ENCODE measurements around the gene DCLK1. TPM values are rescaled to one million over a fixed set of nuclear protein-coding genes. Genes with fewer than 3 reads are reported as not detected.

DCLK1 gene
- total and polyA plus RNA-seq, 10 donors = 2.0 to 22.1 (median 11.7) TPM

GRCh38 chr13:36132376-36132775, 1.2 kb upstream of the DCLK1 start:
- DNase-seq = no peak
- Histone ChIP-seq H3K4me3 (no peak overlapping the region), H3K27me3 (replicated peaks in 1 of 7) (peaks cover 0 to 34% (median 0%) of the 10 kb centered on the region in 7 donors), H3K9me3 (no peaks in the 10 kb centered on the region), H3K4me1 (peaks cover 0 to 12% (median 0%) of the 10 kb centered on the region in 6 donors), H3K27ac (no peak overlapping the region), H3K36me3 (no peaks in the 10 kb centered on the region)
- TF ChIP-seq POLR2AphosphoS5 (IDR thresholded peaks at IDR 0.05) = no peak
- no peak for TF ChIP-seq CTCF (IDR thresholded peaks at IDR 0.05 in 8 of 11, conservative IDR thresholded peaks at IDR 0.05 in 3 of 11)
- no peak for TF ChIP-seq POLR2A (IDR thresholded peaks at IDR 0.05)
- intact Hi-C loops (cut with DNase I; ENCODE audit: low total_unique reads) = no loop called here
- WGBS, 5 donors = 90 to 96% (median 96%) methylated on average over 1 of the region's 1 CpG

DNA sequence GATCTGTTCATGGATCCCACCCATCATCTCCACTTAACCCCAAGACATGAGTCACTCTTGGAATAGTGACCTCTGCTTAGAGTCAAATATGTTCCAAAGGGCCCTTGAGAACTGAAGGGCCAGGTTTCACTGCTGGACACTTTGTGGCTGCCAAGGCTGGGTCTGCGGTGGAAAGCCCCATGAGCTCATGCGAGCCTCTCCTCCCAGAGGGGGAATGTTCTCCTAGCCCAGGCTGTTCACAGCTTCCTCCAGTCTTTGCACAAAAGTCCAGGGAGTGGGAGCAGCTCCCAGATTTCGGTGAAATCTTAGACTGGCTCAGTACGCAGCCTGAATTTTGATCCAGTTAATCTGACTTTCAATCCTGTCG, 732 bp upstream of the DCLK1 start:
- H3K9me3 ChIP-seq = no peaks in the 10 kb centered on the region
- peaks cover 0 to 34% (median 0%) of the 10 kb centered on the region in 7 donors for H3K27me3 ChIP-seq (replicated peaks in 1 of 7)
- intact Hi-C loops (cut with DNase I; ENCODE audit: low total_unique reads) = no loop called here
- TF ChIP-seq POLR2AphosphoS5 (IDR thresholded peaks at IDR 0.05) (peak in 1 of 3 donors; percentile 24), CTCF (IDR thresholded peaks at IDR 0.05 in 8 of 11, conservative IDR thresholded peaks at IDR 0.05 in 3 of 11) (no peak)
- H3K4me1 ChIP-seq = peaks cover 0 to 12% (median 0%) of the 10 kb centered on the region in 6 donors
- H3K36me3 ChIP-seq = no peaks in the 10 kb centered on the region
- WGBS, 5 donors = 70 to 82% (median 77%) methylated on average over 5 of the region's 5 CpGs
- DNase-seq = no peak
- peak overlapping the region in 1 of 8 donors; percentile 54 for H3K27ac ChIP-seq
- peak overlapping the region in 2 of 8 donors; percentile 56 to 71 for H3K4me3 ChIP-seq

DNA sequence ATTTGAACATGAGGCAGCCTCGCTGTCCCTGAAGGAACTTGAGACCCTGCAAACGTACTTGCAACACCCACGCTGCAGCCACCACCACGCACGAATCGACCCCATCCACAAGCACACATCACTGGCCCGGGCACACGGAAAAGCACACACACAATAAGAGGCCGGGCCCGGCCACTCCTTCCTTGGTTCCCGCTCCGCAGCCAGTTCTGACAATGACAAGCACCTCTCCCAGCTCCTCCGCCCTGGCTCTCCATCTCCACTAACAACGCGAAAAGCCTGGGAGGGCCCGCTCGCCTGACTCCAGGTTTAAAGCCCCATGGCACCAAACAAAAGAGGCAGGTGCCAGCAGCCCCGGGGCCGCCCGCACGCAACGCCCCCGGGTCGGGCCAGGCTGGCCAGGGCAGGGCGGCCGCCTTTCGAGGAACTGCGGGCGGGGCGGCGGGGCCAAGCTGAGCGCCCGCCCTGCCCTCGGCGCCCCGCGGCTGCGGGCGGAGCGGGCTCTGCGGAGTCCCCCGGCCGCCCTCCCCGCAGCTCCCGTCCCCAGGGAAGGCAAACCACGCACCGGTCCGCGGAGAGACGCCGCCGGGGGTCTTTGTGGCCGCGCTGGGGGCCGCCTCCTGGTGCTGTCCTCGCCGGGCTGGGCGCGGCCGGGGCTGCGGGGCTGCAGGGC, 495 bp downstream of the DCLK1 start:
- no peak for DNase-seq
- peaks cover 0 to 34% (median 0%) of the 10 kb centered on the region in 7 donors for H3K27me3 ChIP-seq (replicated peaks in 1 of 7)
- peak overlapping the region; percentile 12 to 71 (median 38) for H3K4me3 ChIP-seq
- H3K36me3 ChIP-seq = no peaks in the 10 kb centered on the region
- H3K27ac ChIP-seq = peak overlapping the region in 5 of 8 donors; percentile 36 to 54 (median 41)
- H3K9me3 ChIP-seq = no peaks in the 10 kb centered on the region
- peaks cover 0 to 12% (median 0%) of the 10 kb centered on the region in 6 donors for H3K4me1 ChIP-seq
- intact Hi-C loops (cut with DNase I; ENCODE audit: low total_unique reads) = no loop called here
- WGBS, 5 donors = 0 to 2% (median 2%) methylated on average over 8 to 61 of the region's 61 CpGs
- TF ChIP-seq POLR2AphosphoS5 (IDR thresholded peaks at IDR 0.05) = peak in 1 of 3 donors; percentile 13
- TF ChIP-seq POLR2A (IDR thresholded peaks at IDR 0.05) = no peak

- no peak for DNase-seq
- intact Hi-C loops (cut with DNase I; ENCODE audit: low total_unique reads) = no loop called here
- no peaks in the 10 kb centered on the region for H3K9me3 ChIP-seq
- no peaks in the 10 kb centered on the region for H3K36me3 ChIP-seq
- 17 to 22% (median 20%) methylated on average over 13 of the region's 13 CpGs for WGBS, 5 donors
- H3K27ac ChIP-seq = no peak overlapping the region
- peak overlapping the region in 7 of 8 donors; percentile 24 to 71 (median 40) for H3K4me3 ChIP-seq
- H3K4me1 ChIP-seq = peaks cover 0 to 12% (median 0%) of the 10 kb centered on the region in 6 donors
- peaks cover 0 to 34% (median 0%) of the 10 kb centered on the region in 7 donors for H3K27me3 ChIP-seq (replicated peaks in 1 of 7)
- no peak for TF ChIP-seq POLR2AphosphoS5 (IDR thresholded peaks at IDR 0.05)
- TF ChIP-seq CTCF (IDR thresholded peaks at IDR 0.05 in 8 of 11, conservative IDR thresholded peaks at IDR 0.05 in 3 of 11) = no peak
- TF ChIP-seq POLR2A (IDR thresholded peaks at IDR 0.05) = no peak
These were observed 1.0 kb downstream of the DCLK1 start for GRCh38 chr13:36130193-36130551.

Measured in spleen (tissue), 11 donors.